ENCODE results near the gene PLPP3. TPM values are rescaled to one million over a fixed set of nuclear protein-coding genes. Genes with fewer than 3 reads are reported as not detected.

Gene PLPP3
- total RNA-seq, 1 donor from 2014 or later, result 33.5 TPM

GRCh38 chr1:56505792-56506743 is 73.3 kb downstream of the PLPP3 start:
- peak; percentile 33 for DNase-seq (ENCODE audit: low spot score)
- peaks cover 40% of the 10 kb centered on the region for H3K36me3 Mint-ChIP-seq (ENCODE audit: low read depth, unreplicated experiment)
- H3K4me3 Mint-ChIP-seq (ENCODE audit: unreplicated experiment), result peak overlapping the region; percentile 67
- TF ChIP-seq, protein P1, sequence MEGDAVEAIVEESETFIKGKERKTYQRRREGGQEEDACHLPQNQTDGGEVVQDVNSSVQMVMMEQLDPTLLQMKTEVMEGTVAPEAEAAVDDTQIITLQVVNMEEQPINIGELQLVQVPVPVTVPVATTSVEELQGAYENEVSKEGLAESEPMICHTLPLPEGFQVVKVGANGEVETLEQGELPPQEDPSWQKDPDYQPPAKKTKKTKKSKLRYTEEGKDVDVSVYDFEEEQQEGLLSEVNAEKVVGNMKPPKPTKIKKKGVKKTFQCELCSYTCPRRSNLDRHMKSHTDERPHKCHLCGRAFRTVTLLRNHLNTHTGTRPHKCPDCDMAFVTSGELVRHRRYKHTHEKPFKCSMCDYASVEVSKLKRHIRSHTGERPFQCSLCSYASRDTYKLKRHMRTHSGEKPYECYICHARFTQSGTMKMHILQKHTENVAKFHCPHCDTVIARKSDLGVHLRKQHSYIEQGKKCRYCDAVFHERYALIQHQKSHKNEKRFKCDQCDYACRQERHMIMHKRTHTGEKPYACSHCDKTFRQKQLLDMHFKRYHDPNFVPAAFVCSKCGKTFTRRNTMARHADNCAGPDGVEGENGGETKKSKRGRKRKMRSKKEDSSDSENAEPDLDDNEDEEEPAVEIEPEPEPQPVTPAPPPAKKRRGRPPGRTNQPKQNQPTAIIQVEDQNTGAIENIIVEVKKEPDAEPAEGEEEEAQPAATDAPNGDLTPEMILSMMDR (IDR thresholded peaks at IDR 0.05; ENCODE audit: unreplicated experiment), result no peak
- peaks cover 50% of the 10 kb centered on the region for H3K4me1 Mint-ChIP-seq (ENCODE audit: unreplicated experiment)
- no peaks in the 10 kb centered on the region for H3K9me3 Mint-ChIP-seq (ENCODE audit: unreplicated experiment)
- peak overlapping the region; percentile 98 for H3K27ac Mint-ChIP-seq (ENCODE audit: unreplicated experiment)
- peaks cover 8% of the 10 kb centered on the region for H3K27me3 Mint-ChIP-seq (ENCODE audit: unreplicated experiment)

DNA sequence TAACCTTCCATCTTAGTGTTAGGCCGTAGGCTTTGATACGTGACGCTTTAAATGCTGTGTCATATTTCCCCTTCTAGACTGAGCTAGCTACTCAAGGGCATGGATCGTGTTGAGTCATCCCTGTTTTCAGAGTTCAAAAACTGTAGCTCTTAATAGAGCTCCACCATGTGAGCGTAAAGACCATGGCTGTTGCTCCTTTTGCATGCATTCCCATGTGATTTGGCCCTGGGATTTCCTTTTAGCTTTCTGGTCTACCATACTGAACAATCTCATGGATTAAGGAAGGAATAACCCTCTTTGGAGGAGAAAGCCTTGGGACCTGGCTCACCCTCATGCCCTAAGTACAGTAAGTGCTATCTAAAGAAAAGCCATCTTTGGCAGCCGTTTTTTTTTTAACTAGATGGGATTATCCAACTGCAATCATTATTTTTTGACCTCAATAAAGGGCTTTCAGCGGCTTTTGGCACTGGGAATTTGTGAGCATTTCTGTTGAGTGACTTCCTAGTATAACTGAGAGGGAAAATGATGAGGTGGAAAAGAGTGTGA is 76.6 kb downstream of the PLPP3 start:
- no peak overlapping the region for H3K27ac Mint-ChIP-seq (ENCODE audit: unreplicated experiment)
- H3K36me3 Mint-ChIP-seq (ENCODE audit: low read depth, unreplicated experiment), result peaks cover 24% of the 10 kb centered on the region
- TF ChIP-seq, protein P1 (IDR thresholded peaks at IDR 0.05; ENCODE audit: unreplicated experiment), result no peak
- no peaks in the 10 kb centered on the region for H3K9me3 Mint-ChIP-seq (ENCODE audit: unreplicated experiment)
- H3K27me3 Mint-ChIP-seq (ENCODE audit: unreplicated experiment), result peaks cover 8% of the 10 kb centered on the region
- peaks cover 36% of the 10 kb centered on the region for H3K4me1 Mint-ChIP-seq (ENCODE audit: unreplicated experiment)
- DNase-seq (ENCODE audit: low spot score), result no peak
- no peak overlapping the region for H3K4me3 Mint-ChIP-seq (ENCODE audit: unreplicated experiment)

DNA sequence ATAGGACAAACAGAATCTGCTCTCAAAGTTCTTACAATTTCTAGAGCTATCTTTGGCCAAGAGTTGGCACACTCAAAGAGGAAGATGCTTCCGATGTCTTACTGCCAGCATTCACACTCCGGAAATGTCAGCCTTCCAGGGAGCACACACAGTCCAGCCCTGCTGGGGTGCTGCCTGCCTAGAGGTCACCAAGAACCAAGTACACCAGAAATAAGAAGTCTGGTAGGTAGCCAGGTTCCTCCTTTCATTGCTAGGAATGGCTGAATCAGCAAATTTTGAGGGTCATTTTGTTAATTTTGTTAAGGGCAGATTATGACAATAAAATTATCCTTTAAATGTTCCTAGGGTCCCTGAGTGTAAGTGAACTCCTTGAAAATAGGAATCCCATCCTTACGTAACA is 77.5 kb downstream of the PLPP3 start:
- H3K4me3 Mint-ChIP-seq (ENCODE audit: unreplicated experiment), result no peak overlapping the region
- H3K4me1 Mint-ChIP-seq (ENCODE audit: unreplicated experiment), result peaks cover 33% of the 10 kb centered on the region
- H3K27ac Mint-ChIP-seq (ENCODE audit: unreplicated experiment), result no peak overlapping the region
- DNase-seq (ENCODE audit: low spot score), result no peak
- TF ChIP-seq, protein P1 (IDR thresholded peaks at IDR 0.05; ENCODE audit: unreplicated experiment), result no peak
- no peaks in the 10 kb centered on the region for H3K9me3 Mint-ChIP-seq (ENCODE audit: unreplicated experiment)
- peaks cover 19% of the 10 kb centered on the region for H3K36me3 Mint-ChIP-seq (ENCODE audit: low read depth, unreplicated experiment)
- peaks cover 10% of the 10 kb centered on the region for H3K27me3 Mint-ChIP-seq (ENCODE audit: unreplicated experiment)

GRCh38 chr1:56501426-56501825 is 77.9 kb downstream of the PLPP3 start:
- Mint-ChIP-seq H3K36me3 (ENCODE audit: low read depth, unreplicated experiment) (peaks cover 19% of the 10 kb centered on the region), H3K4me3 (ENCODE audit: unreplicated experiment) (no peak overlapping the region), H3K9me3 (ENCODE audit: unreplicated experiment) (no peaks in the 10 kb centered on the region), H3K27me3 (ENCODE audit: unreplicated experiment) (peaks cover 7% of the 10 kb centered on the region), H3K27ac (ENCODE audit: unreplicated experiment) (no peak overlapping the region), H3K4me1 (ENCODE audit: unreplicated experiment) (peaks cover 33% of the 10 kb centered on the region)
- TF ChIP-seq, protein P1 (IDR thresholded peaks at IDR 0.05; ENCODE audit: unreplicated experiment), result no peak
- no peak for DNase-seq (ENCODE audit: low spot score)

All from endothelial cell (in vitro differentiated cells).